PFSK-1 (cell line): ENCODE data around the gene GAS2L2.

Experiments
- FOXP2 ChIP-seq: optimal IDR thresholded peaks from 2 replicates; pipeline ENCODE3; 2011; ENCODE audit warnings: borderline replicate concordance, control low read depth, inconsistent platforms; ENCODE audit not compliant: insufficient read depth; ENCODE audit errors: extremely low read length, extremely low read depth
- POLR2AphosphoS5 ChIP-seq: IDR thresholded peaks from 2 replicates; pipeline ENCODE4 v1.6.1; 2012; ENCODE audit warnings: low read depth, mild to moderate bottlenecking, control low read depth, low read length, moderate library complexity
- SIN3A ChIP-seq: IDR thresholded peaks from 2 replicates; pipeline ENCODE4 v1.6.1; 2012; ENCODE audit warnings: mild to moderate bottlenecking, low read length, moderate library complexity, borderline replicate concordance; ENCODE audit not compliant: insufficient read depth
- TAF1 ChIP-seq: IDR thresholded peaks from 2 replicates; pipeline ENCODE4 v1.6.1; 2012; ENCODE audit warnings: low read length, control low read depth, borderline replicate concordance; ENCODE audit not compliant: insufficient read depth
- TF ChIP-seq, protein P1 (sequence below), 2 experiments: IDR thresholded peaks; 2 replicates each; pipeline versions ENCODE4 v1.6.1 to v1.8.0; 2011 to 2012; ENCODE audit warnings: low read depth in 2 of 2, low read length in 2 of 2, control low read depth in 1 of 2, inconsistent platforms in 1 of 2, mild to moderate bottlenecking in 1 of 2, moderate library complexity in 1 of 2; ENCODE audit not compliant: insufficient read depth in 1 of 2

Gene GAS2L2

DNA sequence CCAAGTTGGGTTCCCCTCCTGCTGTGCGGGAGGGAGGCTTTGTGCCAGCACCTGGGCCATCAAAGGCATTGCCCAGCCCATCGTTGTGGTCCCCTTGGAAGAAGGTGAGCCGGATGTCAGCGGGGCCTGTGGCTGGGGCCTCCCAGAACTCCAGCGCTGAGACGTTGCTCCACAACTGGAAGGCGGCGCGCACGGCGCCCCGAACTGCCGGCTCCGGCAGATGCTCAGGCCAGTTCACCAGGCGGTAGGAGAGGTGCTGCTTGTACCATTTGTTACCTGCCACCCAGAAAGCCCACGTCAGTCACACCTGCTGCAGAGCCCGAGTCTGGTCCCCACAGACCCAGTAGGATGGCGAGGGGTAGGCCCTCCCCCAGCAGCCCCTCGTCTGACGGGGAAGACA, 20.1 kb upstream of the GAS2L2 start:
- TF ChIP-seq, protein P1, sequence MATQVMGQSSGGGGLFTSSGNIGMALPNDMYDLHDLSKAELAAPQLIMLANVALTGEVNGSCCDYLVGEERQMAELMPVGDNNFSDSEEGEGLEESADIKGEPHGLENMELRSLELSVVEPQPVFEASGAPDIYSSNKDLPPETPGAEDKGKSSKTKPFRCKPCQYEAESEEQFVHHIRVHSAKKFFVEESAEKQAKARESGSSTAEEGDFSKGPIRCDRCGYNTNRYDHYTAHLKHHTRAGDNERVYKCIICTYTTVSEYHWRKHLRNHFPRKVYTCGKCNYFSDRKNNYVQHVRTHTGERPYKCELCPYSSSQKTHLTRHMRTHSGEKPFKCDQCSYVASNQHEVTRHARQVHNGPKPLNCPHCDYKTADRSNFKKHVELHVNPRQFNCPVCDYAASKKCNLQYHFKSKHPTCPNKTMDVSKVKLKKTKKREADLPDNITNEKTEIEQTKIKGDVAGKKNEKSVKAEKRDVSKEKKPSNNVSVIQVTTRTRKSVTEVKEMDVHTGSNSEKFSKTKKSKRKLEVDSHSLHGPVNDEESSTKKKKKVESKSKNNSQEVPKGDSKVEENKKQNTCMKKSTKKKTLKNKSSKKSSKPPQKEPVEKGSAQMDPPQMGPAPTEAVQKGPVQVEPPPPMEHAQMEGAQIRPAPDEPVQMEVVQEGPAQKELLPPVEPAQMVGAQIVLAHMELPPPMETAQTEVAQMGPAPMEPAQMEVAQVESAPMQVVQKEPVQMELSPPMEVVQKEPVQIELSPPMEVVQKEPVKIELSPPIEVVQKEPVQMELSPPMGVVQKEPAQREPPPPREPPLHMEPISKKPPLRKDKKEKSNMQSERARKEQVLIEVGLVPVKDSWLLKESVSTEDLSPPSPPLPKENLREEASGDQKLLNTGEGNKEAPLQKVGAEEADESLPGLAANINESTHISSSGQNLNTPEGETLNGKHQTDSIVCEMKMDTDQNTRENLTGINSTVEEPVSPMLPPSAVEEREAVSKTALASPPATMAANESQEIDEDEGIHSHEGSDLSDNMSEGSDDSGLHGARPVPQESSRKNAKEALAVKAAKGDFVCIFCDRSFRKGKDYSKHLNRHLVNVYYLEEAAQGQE (IDR thresholded peaks at IDR 0.05; ENCODE audit: insufficient read depth in 1 of 2, low read depth in 2 of 2, low read length in 2 of 2): no peak
- TF ChIP-seq FOXP2 (no peak), POLR2AphosphoS5 (no peak), SIN3A (no peak), TAF1 (no peak)

DNA sequence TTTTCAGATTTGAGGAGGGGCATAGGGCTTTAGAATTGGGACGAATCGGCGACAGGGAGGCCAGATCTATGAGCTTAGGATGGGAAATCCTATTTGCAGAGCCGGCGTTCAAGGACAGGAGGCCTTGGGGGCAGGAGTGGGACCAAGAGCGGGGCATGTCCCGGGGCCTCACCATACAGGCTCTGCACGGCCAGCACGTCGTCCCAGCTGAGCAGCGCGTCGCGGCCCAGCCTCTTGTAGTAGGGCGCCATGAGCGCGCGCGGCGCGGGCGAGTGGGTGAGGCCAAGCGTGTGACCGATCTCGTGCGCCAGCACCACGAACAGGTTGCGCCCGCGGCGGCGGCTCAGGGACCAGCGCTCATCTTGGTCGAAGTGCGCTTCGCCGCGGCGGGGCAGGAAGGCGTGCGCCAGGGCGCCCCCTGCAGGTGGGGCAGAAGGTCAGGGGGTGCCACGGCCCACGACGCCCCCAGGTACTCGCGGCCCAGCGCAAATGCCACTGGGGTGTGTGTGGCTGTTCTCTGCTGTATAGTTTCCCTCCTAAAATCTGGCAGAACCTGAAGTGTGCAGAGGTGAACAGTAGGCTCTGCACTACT, 17.0 kb upstream of the GAS2L2 start:
- TF ChIP-seq TAF1: no peak
- TF ChIP-seq, protein P1 (IDR thresholded peaks at IDR 0.05; ENCODE audit: insufficient read depth in 1 of 2, low read depth in 2 of 2, low read length in 2 of 2): no peak
- TF ChIP-seq POLR2AphosphoS5: no peak

DNA sequence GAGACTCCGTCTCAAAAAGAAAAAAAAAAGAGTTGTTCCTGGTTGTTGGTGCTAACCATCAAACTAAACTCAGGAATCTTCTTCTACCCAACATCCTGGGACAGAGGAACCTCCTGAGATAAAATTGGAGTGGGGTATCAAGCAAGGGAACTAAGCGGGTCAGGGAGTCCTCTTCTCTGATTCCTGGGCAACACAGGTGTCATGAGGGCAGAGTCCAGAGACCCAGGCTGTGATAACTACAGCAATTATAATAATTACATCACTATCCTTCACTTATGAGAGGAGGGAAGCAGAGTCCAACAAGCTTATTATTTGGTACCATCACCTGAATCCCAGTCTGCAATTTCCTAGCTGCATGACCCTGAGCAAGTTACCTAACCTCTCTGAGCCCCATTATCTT, 15.8 kb upstream of the GAS2L2 start:
- TF ChIP-seq, protein P1 (IDR thresholded peaks at IDR 0.05; ENCODE audit: insufficient read depth in 1 of 2, low read depth in 2 of 2, low read length in 2 of 2): no peak
- no peak for TF ChIP-seq SIN3A
- no peak for TF ChIP-seq POLR2AphosphoS5
- TF ChIP-seq FOXP2: no peak
- no peak for TF ChIP-seq TAF1

DNA sequence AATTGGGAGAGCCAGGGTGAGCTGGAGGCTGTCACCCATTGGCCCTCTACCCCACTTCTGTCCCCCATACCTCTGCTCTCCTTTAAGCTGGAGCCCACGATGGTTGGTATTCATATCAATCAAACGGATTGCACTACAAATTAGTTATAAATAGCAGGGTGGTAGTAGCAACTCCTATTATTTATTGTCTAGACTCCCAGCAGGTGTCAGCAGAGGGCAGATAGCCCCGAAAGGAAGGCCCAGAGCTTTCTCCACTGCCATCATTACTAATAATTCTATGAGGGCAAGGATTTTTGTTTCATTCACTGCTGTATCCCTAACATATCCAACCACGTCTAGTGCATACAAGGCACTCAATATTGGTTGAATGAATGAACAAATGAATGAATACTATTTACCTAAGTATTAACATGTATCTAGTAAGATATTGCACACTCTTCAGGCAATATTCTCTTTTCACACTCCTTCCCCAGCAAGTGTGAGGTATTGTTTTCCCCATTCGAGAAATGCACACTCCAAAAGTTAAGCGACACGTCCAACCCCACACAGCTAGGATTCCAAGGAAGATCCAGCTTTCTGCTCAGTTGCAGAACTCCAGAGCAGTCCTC, 14.0 kb upstream of the GAS2L2 start:
- TF ChIP-seq SIN3A (no peak), POLR2AphosphoS5 (no peak), FOXP2 (no peak), TAF1 (no peak)
- TF ChIP-seq, protein P1 (IDR thresholded peaks at IDR 0.05; ENCODE audit: insufficient read depth in 1 of 2, low read depth in 2 of 2, low read length in 2 of 2): no peak
